Gastroesophageal sphincter (tissue), 4 donors: Measurements from ENCODE around the gene GLRA2. TPM values are rescaled to one million over a fixed set of nuclear protein-coding genes. Genes with fewer than 3 reads are reported as not detected.
A peak's percentile ranks its signal among the peaks of the same experiment; 100 is the strongest.

ENCODE experiments used
- ATAC-seq: fragments of 150-250 bp; one replicate; pipeline ENCODE4 v1.9.1; 2016; ENCODE audit warnings: mild to moderate bottlenecking, moderate library complexity
- H3K27ac ChIP-seq, 4 donors: fragments of 200-600 bp; sonication (generic) in 3 of 4; 1 replicate in 3 of 4; 2 replicates in 1 of 4; pipeline ENCODE4 v1.5.1; 2016 to 2019
- H3K27me3 ChIP-seq: fragments of 200-600 bp; sonication (generic); one replicate; pipeline ENCODE4 v1.5.1; 2019
- H3K36me3 ChIP-seq, 2 donors: fragments of 200-600 bp; sonication (generic); one replicate each; pipeline ENCODE4 v1.5.1; 2019; ENCODE audit warnings: control low read depth in 1 of 2
- H3K4me1 ChIP-seq, 3 donors: fragments of 200-600 bp; sonication (generic); 1 replicate in 2 of 3; 2 replicates in 1 of 3; pipeline ENCODE4 v1.5.1; 2016 to 2019; ENCODE audit warnings: control low read depth in 2 of 3
- H3K4me3 ChIP-seq, 2 donors: fragments of 200-600 bp; sonication (generic); one replicate each; pipeline ENCODE4 v1.5.1; 2019; ENCODE audit warnings: mild to moderate bottlenecking in 1 of 2, moderate library complexity in 1 of 2
- H3K9me3 ChIP-seq, 3 donors: fragments of 200-600 bp; sonication (generic); one replicate each; pipeline ENCODE4 v1.5.1; 2017 to 2019; ENCODE audit warnings: control low read depth in 2 of 3
- EP300 ChIP-seq: sonication (generic); formaldehyde crosslinking; IDR thresholded peaks from one replicate; pipeline ENCODE4 v1.6.1; 2017; ENCODE audit warnings: antibody characterized with exemption, mild to moderate bottlenecking
- POLR2A ChIP-seq, 2 donors: fragments of 450-650 bp; IDR thresholded peaks; one replicate each; pipeline ENCODE4 v1.6.1; 2017; ENCODE audit warnings: antibody characterized with exemption in 2 of 2, mild to moderate bottlenecking in 2 of 2, moderate library complexity in 1 of 2
- POLR2AphosphoS5 ChIP-seq: sonication (generic); formaldehyde crosslinking; IDR thresholded peaks from one replicate; pipeline ENCODE4 v1.6.1; 2017; ENCODE audit warnings: antibody characterized with exemption
- WGBS, 2 donors: methylation state at CpG; one replicate each; pipeline ENCODE4 v1.1.5; 2018; ENCODE audit warnings: low coverage in 1 of 2; 5-methylcytosine and 5-hydroxymethylcytosine counted together
- total RNA-seq, 4 donors: library from RNA; depleted of rRNA; stranded (reverse); fragments of >200 nt; gene quantifications; one replicate each; pipeline ENCODE4 v1.1.0, GENCODE V29; 2016
- TF ChIP-seq, protein P1 (sequence below), 4 experiments: fragments of 200-600 bp in 2 of 4; fragments of 450-650 bp in 2 of 4; sonication (generic) in 1 of 4; IDR thresholded peaks; one replicate each; pipeline ENCODE4 v1.5.1; 2017 to 2019; ENCODE audit warnings: antibody characterized with exemption in 4 of 4, mild to moderate bottlenecking in 2 of 4, moderate library complexity in 2 of 4

The GLRA2 gene
- total RNA-seq, 4 donors from 2014 or later, result not detected

DNA sequence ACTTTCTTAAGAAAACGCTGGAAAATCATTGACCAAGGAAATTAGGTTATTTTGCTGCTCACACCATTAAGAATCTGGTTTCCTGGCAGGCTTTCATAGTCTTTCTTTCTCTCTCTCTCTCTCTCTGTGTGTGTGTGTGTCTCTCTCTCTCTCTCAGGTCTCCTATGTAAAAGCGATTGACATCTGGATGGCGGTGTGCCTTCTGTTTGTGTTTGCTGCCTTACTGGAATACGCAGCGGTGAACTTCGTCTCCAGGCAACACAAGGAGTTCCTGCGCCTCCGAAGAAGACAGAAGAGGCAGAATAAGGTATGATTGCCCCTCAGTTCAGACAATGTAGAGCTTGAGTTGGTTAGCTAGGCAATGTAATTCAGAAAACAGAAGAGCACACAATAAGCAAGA lies 161.2 kb downstream of the GLRA2 start:
- H3K27me3 ChIP-seq, result no peaks in the 10 kb centered on the region
- TF ChIP-seq, protein P1, sequence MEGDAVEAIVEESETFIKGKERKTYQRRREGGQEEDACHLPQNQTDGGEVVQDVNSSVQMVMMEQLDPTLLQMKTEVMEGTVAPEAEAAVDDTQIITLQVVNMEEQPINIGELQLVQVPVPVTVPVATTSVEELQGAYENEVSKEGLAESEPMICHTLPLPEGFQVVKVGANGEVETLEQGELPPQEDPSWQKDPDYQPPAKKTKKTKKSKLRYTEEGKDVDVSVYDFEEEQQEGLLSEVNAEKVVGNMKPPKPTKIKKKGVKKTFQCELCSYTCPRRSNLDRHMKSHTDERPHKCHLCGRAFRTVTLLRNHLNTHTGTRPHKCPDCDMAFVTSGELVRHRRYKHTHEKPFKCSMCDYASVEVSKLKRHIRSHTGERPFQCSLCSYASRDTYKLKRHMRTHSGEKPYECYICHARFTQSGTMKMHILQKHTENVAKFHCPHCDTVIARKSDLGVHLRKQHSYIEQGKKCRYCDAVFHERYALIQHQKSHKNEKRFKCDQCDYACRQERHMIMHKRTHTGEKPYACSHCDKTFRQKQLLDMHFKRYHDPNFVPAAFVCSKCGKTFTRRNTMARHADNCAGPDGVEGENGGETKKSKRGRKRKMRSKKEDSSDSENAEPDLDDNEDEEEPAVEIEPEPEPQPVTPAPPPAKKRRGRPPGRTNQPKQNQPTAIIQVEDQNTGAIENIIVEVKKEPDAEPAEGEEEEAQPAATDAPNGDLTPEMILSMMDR (IDR thresholded peaks at IDR 0.05), result no peak
- no peak for TF ChIP-seq POLR2AphosphoS5
- no peak for TF ChIP-seq POLR2A (IDR thresholded peaks at IDR 0.05)
- TF ChIP-seq EP300, result no peak
- no peak overlapping the region for H3K27ac ChIP-seq
- H3K4me1 ChIP-seq, result no peaks in the 10 kb centered on the region
- H3K36me3 ChIP-seq, result no peaks in the 10 kb centered on the region
- no peak overlapping the region for H3K4me3 ChIP-seq
- ATAC-seq, result no peak
- WGBS, 2 donors, result 75 to 81% methylated on average over 3 to 6 of the region's 8 CpGs
- no peaks in the 10 kb centered on the region for H3K9me3 ChIP-seq

DNA sequence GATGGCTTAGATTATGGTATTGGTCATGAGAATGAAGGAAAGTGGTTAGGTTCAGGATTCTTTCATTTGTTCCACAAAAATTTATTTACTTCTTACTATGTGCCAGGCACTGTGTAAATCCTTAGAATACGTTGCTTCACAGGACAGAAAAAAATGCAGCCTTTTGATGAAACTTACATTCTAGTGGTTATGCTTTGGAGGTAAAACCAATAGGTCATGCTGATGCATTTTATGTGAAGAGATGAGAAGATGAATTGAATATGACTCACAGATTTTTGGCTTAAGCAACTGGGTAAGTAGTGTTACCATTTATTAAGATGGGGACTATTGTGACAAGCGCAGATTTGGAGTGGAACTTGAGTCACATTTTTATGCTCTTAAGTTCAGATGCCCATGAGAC lies 165.3 kb downstream of the GLRA2 start:
- 76 to 83% methylated on average over 2 of the region's 2 CpGs for WGBS, 2 donors
- no peaks in the 10 kb centered on the region for H3K4me1 ChIP-seq
- TF ChIP-seq, protein P1 (IDR thresholded peaks at IDR 0.05), result no peak
- TF ChIP-seq POLR2AphosphoS5, result no peak
- no peak for ATAC-seq
- H3K4me3 ChIP-seq, result no peak overlapping the region
- H3K27me3 ChIP-seq, result no peaks in the 10 kb centered on the region
- no peaks in the 10 kb centered on the region for H3K36me3 ChIP-seq
- no peak overlapping the region for H3K27ac ChIP-seq
- no peaks in the 10 kb centered on the region for H3K9me3 ChIP-seq

GRCh38 chrX:14697451-14697850 lies 168.1 kb downstream of the GLRA2 start:
- no peak overlapping the region for H3K4me3 ChIP-seq
- TF ChIP-seq EP300, result no peak
- TF ChIP-seq POLR2A (IDR thresholded peaks at IDR 0.05), result no peak
- TF ChIP-seq, protein P1 (IDR thresholded peaks at IDR 0.05), result peak in 1 of 4 experiments; percentile 38
- TF ChIP-seq POLR2AphosphoS5, result no peak
- ATAC-seq, result no peak
- H3K27me3 ChIP-seq, result no peaks in the 10 kb centered on the region
- WGBS, 2 donors, result 70 to 72% methylated on average over 2 to 3 of the region's 3 CpGs
- H3K4me1 ChIP-seq, result no peaks in the 10 kb centered on the region
- no peaks in the 10 kb centered on the region for H3K9me3 ChIP-seq
- no peaks in the 10 kb centered on the region for H3K36me3 ChIP-seq
- no peak overlapping the region for H3K27ac ChIP-seq

DNA sequence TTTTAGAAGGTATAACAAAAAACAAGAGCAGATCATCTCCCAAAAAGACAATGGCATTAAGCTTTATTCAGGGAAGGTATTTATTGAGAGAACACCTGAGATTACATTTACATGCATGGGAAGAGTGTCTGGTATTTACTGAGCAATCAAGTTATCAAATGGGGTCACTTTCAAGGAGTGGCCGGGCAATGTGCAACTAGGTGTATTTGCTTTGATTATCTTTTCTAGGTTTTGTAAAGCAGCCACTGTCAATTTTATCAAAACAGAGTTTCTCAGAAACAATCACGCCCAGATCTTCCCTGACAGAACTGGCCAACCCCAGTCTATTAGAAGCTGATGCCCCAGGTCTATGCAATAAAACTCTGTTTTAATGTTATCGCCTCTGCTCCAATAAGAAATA lies 169.5 kb downstream of the GLRA2 start:
- Histone ChIP-seq H3K27ac (no peak overlapping the region), H3K27me3 (no peaks in the 10 kb centered on the region), H3K4me3 (no peak overlapping the region), H3K36me3 (no peaks in the 10 kb centered on the region), H3K4me1 (no peaks in the 10 kb centered on the region), H3K9me3 (no peaks in the 10 kb centered on the region)
- no peak for ATAC-seq
- WGBS, 2 donors, result 83 to 85% methylated on average over 3 of the region's 3 CpGs
- TF ChIP-seq EP300, result no peak
- TF ChIP-seq POLR2AphosphoS5, result no peak
- TF ChIP-seq POLR2A (IDR thresholded peaks at IDR 0.05), result no peak
- TF ChIP-seq, protein P1 (IDR thresholded peaks at IDR 0.05), result no peak

DNA sequence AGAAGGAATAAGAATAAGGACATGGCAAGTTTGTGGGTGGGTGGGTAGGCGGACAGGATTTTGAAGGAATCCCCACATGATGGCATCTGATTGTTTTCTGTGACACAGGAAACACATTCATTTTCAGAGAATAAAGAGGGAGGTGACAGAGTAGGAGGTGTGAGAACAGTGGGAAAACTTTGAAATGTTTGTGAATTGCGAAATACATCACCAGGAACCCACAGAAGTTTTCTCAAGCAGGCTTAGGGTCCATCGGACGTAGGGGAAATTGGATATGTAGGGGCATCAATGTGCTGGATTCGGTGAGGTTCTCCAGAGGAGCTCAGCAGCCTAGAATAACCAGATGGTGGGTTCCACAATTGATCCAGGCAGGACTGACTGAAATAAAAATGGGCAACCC lies 171.6 kb downstream of the GLRA2 start:
- WGBS, 2 donors, result 58 to 85% methylated on average over 5 of the region's 5 CpGs
- TF ChIP-seq EP300, result no peak
- TF ChIP-seq POLR2AphosphoS5, result no peak
- TF ChIP-seq, protein P1 (IDR thresholded peaks at IDR 0.05), result no peak
- no peak for TF ChIP-seq POLR2A (IDR thresholded peaks at IDR 0.05)
- no peaks in the 10 kb centered on the region for H3K27me3 ChIP-seq

More for the DNA sequence above, 171.6 kb downstream of the GLRA2 start:
- Histone ChIP-seq H3K27ac (no peak overlapping the region), H3K9me3 (no peaks in the 10 kb centered on the region), H3K36me3 (no peaks in the 10 kb centered on the region), H3K4me3 (no peak overlapping the region), H3K4me1 (no peaks in the 10 kb centered on the region)
- ATAC-seq, result no peak
